Peyer's patch (tissue), 4 donors: Measurements from ENCODE around the gene SPATA6L.

ENCODE experiments used
- POLR2A ChIP-seq, 2 donors: fragments of 450-650 bp; IDR thresholded peaks; one replicate each; pipeline ENCODE4 v1.5.1; 2017; ENCODE audit warnings: antibody characterized with exemption in 2 of 2, mild to moderate bottlenecking in 2 of 2, moderate library complexity in 2 of 2
- TF ChIP-seq, protein P1 (sequence below), 6 experiments: fragments of 450-650 bp in 4 of 6; fragments of 200-600 bp in 2 of 6; sonication (generic) in 1 of 6; IDR thresholded peaks; one replicate each; pipeline ENCODE4 v1.5.1; 2017 to 2019; ENCODE audit warnings: antibody characterized with exemption in 6 of 6, mild to moderate bottlenecking in 3 of 6, moderate library complexity in 1 of 6

DNA sequence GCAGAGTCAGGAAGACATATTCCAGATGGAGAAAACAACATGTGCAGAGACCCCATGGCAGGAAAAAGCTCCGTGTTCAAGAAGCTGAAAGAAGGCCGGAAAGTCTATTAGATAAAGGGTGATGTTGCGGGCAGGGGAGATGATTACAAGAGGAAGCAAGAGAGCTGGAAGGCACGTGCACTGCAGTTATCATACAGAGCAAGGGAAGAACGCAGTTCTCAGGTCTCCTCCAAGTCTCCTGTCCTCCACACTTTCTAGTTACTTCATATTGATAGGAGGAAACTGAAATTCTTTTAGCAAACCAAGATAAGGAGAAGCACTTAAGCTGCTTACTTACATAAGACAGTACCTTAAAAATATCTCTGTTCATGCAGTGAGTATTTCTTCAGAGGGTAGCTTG, 62.5 kb downstream of the SPATA6L start:
- TF ChIP-seq, protein P1, sequence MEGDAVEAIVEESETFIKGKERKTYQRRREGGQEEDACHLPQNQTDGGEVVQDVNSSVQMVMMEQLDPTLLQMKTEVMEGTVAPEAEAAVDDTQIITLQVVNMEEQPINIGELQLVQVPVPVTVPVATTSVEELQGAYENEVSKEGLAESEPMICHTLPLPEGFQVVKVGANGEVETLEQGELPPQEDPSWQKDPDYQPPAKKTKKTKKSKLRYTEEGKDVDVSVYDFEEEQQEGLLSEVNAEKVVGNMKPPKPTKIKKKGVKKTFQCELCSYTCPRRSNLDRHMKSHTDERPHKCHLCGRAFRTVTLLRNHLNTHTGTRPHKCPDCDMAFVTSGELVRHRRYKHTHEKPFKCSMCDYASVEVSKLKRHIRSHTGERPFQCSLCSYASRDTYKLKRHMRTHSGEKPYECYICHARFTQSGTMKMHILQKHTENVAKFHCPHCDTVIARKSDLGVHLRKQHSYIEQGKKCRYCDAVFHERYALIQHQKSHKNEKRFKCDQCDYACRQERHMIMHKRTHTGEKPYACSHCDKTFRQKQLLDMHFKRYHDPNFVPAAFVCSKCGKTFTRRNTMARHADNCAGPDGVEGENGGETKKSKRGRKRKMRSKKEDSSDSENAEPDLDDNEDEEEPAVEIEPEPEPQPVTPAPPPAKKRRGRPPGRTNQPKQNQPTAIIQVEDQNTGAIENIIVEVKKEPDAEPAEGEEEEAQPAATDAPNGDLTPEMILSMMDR (IDR thresholded peaks at IDR 0.05): no peak
- TF ChIP-seq POLR2A (IDR thresholded peaks at IDR 0.05): no peak
